HG03460 (cell line): Measurements from ENCODE around the gene SLC25A22.

Experiments used
- ATAC-seq: cut with Tn5 transposase; IDR thresholded peaks from one replicate; pipeline ENCODE4 v1.9.1; 2021; ENCODE audit not compliant: unreplicated experiment

SLC25A22 gene

DNA sequence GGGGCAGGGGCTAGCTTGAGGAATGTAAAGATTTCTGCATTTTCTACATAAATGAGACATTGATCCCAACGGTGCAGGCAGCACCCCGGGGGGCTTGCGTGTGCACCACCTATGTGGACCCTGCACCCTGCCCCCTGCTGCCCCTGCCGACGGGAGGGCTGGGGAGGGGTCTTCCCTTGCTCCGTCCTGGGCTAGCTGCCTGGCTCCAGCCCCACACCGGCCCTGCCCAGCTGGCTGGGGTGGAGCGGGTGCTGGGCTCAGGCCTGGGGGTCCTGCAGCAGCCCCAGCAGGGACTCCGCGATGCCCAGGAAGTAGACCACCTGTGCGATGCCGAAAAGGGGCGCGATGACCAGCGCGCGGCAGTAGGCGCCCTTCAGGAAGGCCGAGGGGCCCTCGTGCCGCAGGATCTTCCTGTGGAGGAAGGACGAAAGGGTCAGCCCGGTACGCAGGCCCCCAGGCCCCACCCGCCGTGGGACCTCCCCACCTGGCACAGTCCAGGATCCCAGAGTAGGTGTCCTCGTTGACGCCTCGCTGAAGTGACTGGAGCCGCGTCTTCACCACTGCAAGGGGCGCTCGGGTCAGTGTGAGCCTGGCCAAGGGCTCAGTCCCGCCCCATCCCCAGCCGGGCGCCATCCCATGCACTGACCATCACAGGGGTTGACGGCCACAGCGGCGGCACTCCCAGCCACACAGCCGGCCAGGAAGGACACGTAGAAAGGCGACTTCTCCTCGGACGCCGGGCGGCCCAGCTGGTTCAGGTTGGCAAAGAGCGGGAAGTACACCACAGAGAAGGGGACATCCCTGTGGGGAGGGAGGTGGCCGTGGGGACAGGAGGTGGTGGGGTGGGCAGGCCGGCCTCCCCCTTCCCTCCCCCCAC, 6.2 kb downstream of the SLC25A22 start:
- ATAC-seq, result no peak

DNA sequence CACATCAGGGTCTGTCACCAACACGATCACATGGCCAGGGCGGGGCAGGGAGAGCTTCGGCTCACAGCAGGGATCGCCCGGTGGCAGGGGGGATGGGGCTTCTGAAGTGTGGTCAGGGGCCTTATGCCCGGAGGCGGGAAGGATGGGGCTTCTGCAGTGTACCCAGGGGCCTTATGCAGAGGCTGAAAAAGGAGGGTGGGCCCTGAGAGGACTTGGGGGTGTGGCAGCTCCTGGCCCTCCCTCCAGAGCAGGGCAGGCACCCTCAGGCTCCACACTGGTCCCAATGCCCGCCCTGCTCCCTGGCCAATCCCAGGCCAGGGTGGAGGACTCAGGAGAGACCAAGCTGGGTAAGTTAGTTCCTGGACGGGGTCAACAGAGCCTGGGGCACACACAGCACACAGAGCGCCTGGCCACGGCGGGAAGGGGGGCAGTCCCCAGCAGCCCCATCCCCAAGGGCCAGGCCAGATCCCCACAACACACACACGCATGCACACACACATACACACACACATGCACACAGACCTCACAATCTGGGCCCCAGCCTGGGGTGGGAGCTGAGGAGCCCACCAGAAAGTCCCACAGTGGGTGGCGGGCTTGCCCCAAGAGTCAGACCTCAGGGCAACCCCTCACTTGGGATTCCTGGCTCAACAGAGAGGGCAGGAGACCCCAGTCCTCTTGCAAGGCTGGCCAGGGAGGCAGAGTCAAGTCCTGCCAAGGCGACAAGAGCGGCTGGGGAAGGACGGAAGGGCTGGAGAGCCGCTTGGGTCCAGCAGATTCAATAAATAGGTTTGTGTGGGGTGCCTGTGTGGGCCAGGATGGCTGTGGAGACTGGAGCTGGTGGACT, 7.1 kb downstream of the SLC25A22 start:
- ATAC-seq, result no peak

DNA sequence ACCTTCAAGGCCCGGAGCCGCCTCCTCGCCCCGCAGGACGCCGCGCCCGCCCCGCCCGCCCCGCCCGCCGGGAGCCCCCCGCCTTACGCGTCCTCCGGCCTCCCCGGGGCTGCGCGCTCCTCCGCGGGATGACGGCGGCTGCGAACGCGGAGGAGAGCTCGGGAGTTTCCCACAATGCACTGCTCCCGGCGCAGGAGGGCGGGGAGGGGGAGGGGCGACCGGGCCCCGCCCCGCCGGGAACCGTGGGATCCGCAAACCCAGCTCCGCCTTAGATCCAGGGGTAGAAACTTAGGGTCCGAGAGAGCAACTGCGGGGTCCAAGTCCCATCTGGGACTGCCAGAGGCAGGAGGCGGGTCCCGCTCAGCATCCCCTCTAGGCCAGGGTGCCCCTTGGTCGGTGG, 8.1 kb downstream of the SLC25A22 start, which contains the start of gene CEND1:
Gene CEND1 (minus strand): TSS at position 148 of the 400 bp plus-strand sequence. CDS start 1,514 bp downstream, outside the sequence.
- no peak for ATAC-seq

DNA sequence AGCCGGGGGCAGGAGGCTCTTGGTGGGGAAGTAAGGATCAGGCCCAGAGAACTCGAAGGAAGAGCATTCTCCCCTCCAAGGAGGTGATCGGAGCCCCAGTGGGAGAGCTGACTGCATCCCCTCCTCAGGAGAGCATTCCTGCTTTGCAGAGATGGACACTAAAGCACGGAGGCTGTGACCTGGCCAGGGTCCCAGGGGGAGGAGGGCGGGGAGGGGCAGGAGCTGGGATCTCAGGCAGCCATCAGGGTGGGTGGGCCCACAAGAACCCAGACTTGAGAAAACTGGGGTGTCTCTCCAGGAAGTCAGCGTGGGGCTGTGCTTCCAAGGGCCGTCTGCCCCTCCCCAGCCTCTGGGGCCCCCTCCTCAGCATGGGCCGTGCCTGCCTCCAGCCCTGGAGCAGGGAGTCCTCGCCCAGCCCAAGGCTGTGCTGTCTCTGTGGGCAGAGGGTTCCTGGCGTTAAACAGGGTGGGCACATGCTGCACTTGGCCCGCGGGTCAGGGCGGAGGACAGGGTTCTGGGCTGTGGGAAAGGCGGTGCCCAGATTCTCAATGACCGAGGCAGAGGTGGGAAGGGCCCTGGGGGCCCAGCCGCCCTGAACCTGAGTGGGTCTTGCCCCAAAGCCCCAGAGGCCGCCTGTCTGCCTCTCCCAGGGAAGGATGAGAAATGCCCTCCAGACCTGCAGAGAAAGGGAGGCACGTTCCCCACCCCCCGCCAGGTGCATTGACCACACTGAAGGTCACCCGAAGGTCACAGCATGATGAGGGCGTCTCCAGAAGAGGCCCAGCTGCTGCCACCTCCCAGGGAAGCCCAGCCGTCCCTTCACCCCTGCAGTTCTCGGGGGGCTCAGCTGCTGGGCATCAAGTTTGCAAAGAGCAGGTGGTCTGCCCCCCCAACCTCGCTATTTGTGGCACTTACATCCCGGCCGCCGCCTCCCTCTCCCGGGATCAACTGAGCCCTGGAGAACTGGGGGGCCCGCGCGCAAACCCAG, 8.8 kb downstream of the SLC25A22 start:
- no peak for ATAC-seq

DNA sequence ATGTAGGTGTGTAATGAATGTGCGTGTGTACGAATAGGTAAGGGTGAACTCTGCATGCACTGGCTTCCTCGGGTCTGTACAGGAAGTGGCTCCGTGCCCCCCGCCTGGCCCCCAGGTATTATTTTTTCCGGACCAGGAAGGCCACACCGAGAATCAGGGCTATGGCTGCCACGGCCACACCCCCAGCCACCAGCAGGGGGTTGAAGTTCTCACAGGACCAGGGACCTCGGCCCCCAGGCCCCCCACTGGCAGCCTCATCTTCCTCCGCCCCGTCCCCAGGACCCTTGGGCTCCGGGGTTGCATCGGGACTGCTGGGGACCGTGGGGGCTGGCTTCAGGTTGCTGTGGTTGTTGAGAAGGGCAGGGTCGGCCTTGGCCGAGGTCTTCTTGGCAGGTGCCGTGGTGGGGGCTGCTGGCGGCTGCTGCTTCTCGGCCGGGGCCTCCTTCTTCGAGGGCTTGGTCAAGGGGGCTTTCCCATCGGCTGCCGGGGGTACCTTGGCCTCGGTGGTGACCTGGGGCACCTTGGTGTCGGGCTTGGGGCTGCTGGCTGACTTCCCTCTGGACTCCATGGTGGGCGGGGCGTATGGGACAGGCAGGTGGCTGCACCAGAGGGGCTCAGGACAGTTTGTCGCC, 10.0 kb downstream of the SLC25A22 start:
- ATAC-seq, result no peak

DNA sequence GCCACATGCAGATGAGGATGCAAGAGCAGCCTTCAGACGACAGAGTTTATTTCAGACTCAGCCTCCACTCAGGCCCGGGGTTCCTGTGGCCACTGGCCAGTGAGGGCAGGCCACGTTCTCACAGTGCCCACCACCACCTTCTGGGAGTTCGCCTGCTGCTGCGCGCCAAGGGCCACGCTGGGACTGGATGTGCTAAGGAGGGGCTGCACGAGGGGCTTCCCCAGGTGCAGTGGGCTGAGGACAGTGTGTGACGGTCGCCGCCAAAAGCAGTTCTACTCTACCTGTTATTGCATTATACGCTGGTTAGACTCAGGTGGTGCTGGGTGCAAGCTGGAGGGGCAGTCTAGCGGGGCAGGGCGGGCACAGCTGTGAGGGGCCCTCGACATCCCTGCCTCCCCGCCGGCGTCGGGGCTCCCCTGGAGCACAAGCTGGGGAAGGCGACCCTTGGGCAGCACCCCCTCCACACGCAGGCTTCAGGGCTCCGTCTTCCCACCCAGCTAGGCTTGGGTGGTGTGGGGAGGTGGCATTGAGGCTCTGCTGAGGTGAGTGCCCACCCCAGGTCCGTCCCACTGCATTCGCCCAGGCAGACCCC, 10.9 kb downstream of the SLC25A22 start:
- no peak for ATAC-seq

DNA sequence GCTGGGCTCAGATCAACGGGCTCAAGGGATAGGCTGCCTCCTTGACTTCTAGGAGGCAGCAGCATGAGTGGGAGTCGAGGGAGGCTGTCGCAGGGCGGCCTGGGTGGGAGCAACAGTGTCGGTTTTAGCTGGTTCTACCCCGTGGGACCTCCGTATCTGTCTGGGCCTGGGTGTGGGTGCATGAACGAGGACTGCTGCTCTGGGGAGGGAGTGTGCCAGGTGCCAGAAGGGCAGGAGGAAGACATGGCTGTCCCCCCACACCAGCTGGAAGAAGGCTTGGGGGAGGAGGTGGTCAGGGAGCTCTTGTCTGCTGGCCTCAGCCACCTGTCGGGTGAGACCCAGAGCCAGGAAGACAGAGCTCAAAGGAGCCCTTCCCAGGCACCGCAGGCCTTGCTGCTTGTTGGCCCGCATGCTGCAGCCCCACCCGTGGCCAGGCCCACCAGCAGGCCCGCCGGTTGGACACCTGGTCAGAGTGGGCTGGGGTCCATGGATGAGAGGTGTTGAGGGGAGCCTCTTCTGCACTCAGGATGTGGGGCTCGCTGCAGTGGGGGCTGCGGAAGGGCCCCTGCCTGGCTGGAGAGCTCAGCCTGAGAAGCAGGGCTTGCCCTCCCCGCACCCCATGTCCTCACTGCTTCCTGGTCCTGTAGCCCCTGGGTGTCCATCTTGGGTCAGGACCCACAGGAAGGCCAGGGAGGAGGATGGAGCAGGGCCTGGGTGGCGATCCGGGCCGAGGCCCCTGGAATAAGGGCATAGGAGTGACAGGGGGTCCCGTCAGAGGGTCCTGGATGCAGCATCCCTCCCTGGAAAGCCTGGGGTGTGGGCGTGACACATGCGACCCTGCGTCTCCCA, 11.6 kb downstream of the SLC25A22 start:
- ATAC-seq, result no peak

DNA sequence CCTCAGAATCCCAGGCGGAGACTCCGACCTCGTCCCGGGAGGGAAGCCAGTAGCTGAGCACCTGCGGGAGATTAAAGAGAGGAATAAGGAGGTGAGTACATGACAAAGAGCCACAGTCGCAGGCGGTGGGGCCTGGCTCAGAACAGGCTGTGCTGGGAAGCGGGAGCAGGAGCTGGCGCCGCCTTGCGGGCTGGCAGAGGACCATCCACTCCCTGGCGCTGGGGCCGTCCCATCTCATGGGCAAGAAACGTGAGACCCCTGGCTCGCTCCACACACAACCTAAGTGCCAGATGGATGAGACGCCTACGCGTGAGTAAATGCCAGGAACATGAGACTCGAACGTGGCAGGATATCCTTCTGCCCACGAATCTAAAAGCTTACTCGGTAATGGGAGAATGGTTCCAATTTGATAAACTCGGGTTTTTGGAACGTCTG, 14.5 kb downstream of the SLC25A22 start:
- no peak for ATAC-seq

DNA sequence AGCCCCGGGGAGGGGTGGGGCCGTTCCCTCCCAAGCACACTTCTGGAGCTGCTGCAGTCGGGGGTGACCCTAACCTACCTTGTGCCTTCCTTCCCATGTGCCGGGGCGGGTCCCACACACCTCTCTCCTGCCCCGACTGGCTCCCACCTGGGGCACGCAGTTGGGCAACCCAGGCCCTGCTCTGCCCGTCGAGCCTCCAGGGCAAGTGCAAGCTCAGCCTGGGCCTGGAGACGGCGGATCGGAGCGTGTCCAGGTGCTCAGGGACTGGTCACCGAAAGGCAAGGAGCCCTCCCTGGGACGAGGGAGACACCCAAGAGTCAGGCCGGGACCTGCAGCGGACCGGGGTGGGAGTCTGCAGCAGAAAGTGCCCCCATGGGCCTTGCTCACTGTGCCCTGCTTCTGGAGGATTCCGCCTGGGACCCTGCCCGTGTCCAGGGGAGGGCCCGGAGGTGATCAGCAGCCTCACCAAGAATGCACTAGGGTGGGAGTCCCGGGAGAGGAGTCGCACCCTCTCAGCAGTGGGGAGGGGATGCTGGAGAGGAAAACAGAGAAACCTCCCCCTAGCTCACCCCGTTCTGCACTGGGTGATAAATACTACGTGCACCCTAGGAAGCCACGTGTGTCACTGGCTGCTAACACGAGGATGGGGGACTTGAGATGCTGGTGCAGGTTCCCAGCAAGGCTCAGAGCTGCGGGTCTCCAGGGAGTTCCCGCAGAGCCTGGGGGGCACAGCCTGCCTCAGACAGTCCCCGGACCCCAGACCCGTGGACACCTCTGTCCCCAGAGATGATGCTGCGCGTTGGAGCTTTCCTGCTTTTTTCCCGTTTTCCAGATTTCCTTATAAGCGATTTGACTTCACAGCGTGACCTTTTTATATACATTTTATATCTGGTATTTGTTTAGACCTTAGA, 15.6 kb downstream of the SLC25A22 start:
- ATAC-seq, result no peak

DNA sequence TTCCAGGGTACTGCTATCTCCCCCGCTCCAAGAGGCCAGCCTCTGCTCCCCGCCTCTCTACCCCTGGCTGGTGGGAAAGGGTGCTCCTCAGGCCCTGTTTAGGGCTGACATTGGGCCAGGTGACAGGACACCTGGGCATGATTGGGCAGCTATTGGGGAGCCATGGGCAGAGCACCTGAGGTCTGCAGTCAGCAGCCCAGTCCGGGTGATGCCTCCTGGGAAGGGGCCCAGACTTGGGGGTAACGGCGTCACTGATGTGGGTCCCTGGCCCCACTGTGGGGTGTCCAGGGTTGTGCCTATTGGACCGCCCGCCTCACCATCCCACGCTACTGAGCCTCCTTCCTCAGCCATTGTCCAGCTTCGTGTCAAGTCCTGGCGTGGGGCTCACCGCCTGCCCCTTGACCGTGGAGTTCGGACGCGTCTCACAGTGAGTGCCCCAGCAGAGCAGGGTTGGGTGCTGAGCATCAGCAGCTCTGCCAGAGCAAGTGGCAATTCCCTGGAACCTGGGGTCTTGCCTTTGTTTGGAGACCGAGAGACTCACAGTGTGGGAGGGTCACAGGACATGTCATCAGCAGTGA, 18.0 kb downstream of the SLC25A22 start:
- no peak for ATAC-seq

DNA sequence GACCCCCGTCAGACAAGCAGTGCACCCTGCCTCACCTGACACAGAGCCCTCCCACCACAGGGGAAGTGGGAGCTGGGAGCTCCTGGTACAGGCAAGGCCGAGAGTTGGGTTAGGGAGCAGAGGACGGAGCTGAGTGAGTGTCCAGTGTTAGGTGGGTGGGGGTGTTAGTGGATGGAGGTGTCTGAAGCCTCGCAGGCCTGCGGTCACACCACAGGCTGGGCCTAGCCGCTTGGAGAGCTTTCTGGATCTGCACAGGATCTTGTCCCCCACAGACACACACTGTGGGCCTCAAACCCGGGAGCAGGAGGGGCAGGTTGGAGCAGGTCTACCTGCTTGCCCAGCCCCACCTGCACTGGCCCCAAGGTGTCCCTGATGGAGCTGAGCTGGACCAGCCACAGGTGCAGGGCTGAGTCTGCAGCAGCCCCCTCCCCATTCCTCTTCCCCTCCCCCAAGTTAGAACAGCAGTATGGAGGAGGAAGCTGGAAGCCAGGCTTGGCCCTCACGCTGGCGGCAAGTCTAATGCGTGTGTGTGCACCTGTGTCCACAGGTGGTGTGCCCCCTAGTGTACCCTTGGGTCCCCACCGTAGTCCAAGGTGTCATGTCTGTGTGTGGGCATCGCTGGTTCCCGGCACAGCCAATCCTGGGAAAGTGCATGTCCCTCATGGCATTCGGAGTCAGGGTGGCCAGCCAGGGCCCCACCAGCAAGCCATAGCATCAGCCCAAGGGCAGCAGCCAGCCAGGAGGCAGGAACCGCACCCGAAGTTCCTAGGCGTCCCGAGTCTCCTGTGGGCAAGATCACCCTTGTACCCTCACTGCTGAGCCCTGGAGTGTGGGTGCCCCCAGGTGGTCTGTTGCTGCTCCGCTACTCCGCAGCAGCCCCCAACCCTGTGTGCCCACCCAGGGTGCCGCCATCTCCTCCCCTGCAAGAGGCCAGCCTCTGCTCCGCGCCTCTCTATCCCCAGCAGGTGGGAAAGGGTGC, 18.8 kb downstream of the SLC25A22 start:
- no peak for ATAC-seq

DNA sequence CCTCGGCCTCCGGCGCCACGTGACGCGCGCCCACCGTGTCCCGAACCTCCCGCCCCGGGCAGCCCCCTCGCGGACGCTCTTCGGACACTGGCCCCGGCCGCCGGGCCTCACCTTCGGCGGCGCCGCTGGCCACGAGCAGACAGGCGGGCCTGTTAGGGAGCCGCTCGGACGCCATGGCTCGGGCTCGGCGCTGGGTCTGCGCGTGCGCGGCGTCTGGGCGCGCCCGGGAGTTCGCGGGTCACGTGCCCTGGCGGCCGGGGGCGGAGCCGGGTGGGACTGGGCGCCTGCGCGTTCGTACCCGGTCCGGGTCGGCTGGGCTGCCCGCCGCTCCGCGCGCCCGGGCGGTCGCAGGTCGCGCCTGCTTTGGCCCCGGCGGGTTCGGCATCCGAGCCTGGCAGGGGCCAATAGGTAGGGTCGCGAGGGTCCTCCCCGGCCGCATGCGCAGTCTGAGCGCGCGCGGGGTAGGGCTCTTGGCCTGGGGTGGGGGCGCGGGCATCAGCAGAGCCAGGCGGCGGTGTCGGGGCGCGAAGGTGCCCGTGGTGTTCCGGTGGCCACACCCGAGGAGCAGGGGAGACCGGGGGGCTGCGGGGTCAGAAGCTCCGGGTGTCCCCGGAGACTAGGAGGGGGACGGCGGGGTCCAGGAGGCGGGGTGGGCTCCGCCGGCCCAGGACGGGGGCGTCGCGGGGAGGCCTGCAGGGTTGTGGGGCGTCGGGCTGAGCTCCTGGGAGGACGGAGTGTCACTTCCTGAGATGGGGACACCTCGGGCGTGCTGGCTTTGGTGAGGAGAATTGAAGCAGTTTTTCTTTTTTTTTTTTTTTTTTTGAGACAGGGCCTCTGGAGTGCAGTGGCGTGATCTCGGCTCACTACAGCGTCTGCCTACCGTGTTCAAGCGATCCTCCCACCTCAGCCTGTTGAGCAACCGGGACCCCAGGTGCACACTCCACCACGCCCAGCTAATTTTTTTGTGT, 20.5 kb downstream of the SLC25A22 start, which contains the start of gene GATD1:
Gene GATD1 (minus strand): TSS at position 200 of the 968 bp plus-strand sequence. CDS start 25 bp downstream, at position 175.
- ATAC-seq, result peak; percentile 66

DNA sequence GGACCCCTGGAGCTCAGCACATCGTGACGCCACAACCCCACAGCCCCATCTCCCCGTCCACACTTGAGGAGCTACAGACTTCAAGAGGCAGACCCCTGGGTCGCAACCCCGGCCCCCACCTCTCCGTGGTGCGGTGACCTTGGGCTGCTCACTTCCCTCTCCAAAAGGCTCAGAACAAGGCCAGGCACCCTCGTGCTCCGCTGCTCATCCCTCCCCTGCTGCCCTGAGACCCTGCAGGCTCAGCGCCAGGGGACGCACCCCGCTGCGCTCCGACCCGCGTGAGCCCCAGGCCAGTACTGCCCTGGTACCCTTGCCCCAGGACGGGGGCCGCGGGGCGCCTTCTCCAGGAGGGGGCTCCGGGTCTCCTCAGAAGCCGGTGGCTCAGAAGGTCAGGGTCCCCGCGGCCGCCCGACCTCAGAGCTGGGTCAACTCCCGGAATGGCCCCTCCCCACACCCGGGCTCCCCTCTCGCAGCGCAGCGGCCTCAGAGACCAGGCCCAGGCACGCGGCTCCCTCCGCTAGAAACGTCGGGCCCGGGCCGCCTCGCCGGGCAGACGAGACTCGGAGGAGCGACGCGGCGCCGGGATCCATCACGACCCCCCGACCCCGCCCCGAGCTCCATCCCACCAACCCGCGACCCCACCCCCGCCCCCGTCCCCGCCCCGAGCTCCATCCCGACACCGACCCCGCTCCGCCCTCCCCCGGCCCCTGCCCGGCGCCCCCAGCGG, 21.4 kb downstream of the SLC25A22 start:
- ATAC-seq, result peak; percentile 25

DNA sequence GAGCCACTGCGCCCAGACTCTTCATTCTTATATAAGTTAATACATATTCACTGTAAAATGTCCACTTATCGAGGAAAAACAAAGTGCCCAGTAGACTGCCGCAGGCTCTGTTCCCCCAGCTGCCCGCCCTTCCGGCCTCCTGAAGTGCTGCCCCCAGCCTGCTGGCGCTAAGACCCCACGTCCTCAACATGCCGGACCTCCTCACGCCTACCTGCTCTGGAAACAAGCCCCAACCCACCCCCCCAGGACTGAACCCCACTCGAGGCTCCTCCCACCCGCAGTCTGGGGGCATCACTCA, 21.9 kb downstream of the SLC25A22 start:
- no peak for ATAC-seq
